GM12878 (cell line): ENCODE data around the gene SMIM35. TPM values are rescaled to one million over a fixed set of nuclear protein-coding genes. Genes with fewer than 3 reads are reported as not detected.

Experiments
- ATF7 ChIP-seq: fragments of 450-650 bp; IDR thresholded peaks from 2 replicates; pipeline ENCODE4 v1.6.1; 2016; ENCODE audit warnings: low read depth, mild to moderate bottlenecking
- BRCA1 ChIP-seq: IDR thresholded peaks from 2 replicates; pipeline ENCODE4 v1.6.1; 2011; ENCODE audit warnings: low read depth, low read length, improper control_type of control experiment
- CREM ChIP-seq: IDR thresholded peaks from 2 replicates; pipeline ENCODE4 v1.6.1; 2014; ENCODE audit warnings: antibody characterized with exemption, low read depth
- ELK1 ChIP-seq: IDR thresholded peaks from 2 replicates; pipeline ENCODE4 v1.6.1; 2012; ENCODE audit warnings: low read depth, low read length, improper control_type of control experiment
- EP300 ChIP-seq, 2 experiments: fragments of 150-350 bp in 1 of 2; IDR thresholded peaks; 2 replicates each; pipeline ENCODE4 v1.6.1; 2011 to 2012; ENCODE audit warnings: low read depth in 2 of 2, low read length in 2 of 2, borderline replicate concordance in 1 of 2, improper control_type of control experiment in 1 of 2, inconsistent platforms in 1 of 2; ENCODE audit not compliant: control insufficient read depth in 1 of 2
- ETV6 ChIP-seq, 2 experiments: fragments of 450-650 bp in 1 of 2; IDR thresholded peaks in 1 of 2; conservative IDR thresholded peaks in 1 of 2; 2 replicates each; pipeline ENCODE4 v1.6.1; 2014; ENCODE audit warnings: antibody characterized with exemption in 1 of 2, borderline replicate concordance in 1 of 2, low read depth in 1 of 2, mild to moderate bottlenecking in 1 of 2, moderate library complexity in 1 of 2
- FOS ChIP-seq: IDR thresholded peaks from 3 replicates; pipeline ENCODE4 v1.6.1; 2011; ENCODE audit warnings: borderline replicate concordance; ENCODE audit not compliant: insufficient read length; ENCODE audit errors: extremely low read depth
- HCFC1 ChIP-seq: fragments of 150-350 bp; IDR thresholded peaks from 2 replicates; pipeline ENCODE4 v1.6.1; 2014; ENCODE audit warnings: low read length
- HDGF ChIP-seq: fragments of 450-650 bp; IDR thresholded peaks from 2 replicates; pipeline ENCODE4 v1.6.1; 2016; ENCODE audit warnings: antibody characterized with exemption
- HSF1 ChIP-seq: fragments of 150-350 bp; IDR thresholded peaks from 2 replicates; pipeline ENCODE4 v1.6.1; 2014; ENCODE audit warnings: mild to moderate bottlenecking, low read depth, low read length
- IKZF1 ChIP-seq: fragments of 450-650 bp; conservative IDR thresholded peaks from 2 replicates; pipeline ENCODE4 v1.6.1; 2017; ENCODE audit warnings: antibody characterized with exemption, mild to moderate bottlenecking
- JUND ChIP-seq: IDR thresholded peaks from 2 replicates; pipeline ENCODE4 v1.6.1; 2012; ENCODE audit warnings: low read depth, mild to moderate bottlenecking, low read length, improper control_type of control experiment, moderate library complexity
- KDM1A ChIP-seq: fragments of 200-600 bp; sonication (generic); IDR thresholded peaks from 2 replicates; pipeline ENCODE4 v1.6.1; 2016; ENCODE audit warnings: borderline replicate concordance
- MEF2A ChIP-seq: IDR thresholded peaks from 2 replicates; pipeline ENCODE4 v1.6.1; 2011; ENCODE audit warnings: low read depth, mild to moderate bottlenecking, low read length, moderate library complexity; ENCODE audit not compliant: insufficient read depth
- PRDM15 ChIP-seq: fragments of 450-650 bp; formaldehyde crosslinking; IDR thresholded peaks from 2 replicates; pipeline ENCODE4 v1.4.0; 2020; ENCODE audit warnings: mild to moderate bottlenecking, moderate library complexity
- RBBP5 ChIP-seq: fragments of 200-600 bp; sonication (generic); conservative IDR thresholded peaks from 2 replicates; pipeline ENCODE4 v1.6.1; 2016
- RELA ChIP-seq: fragments of 450-650 bp; IDR thresholded peaks from 2 replicates; pipeline ENCODE4 v1.8.0; 2014; ENCODE audit warnings: borderline replicate concordance; ENCODE audit not compliant: partially characterized antibody
- SMARCA5 ChIP-seq: fragments of 450-650 bp; IDR thresholded peaks from 2 replicates; pipeline ENCODE4 v1.6.1; 2017; ENCODE audit warnings: mild to moderate bottlenecking
- SMC3 ChIP-seq: IDR thresholded peaks from 2 replicates; pipeline ENCODE4 v1.6.1; 2011; ENCODE audit warnings: low read length, improper control_type of control experiment, borderline replicate concordance
- SREBF1 ChIP-seq: IDR thresholded peaks from 2 replicates; pipeline ENCODE4 v1.6.1; 2012; ENCODE audit warnings: mild to moderate bottlenecking, low read length
- STAT1 ChIP-seq: fragments of 450-650 bp; conservative IDR thresholded peaks from 2 replicates; pipeline ENCODE4 v1.6.1; 2014; ENCODE audit warnings: antibody characterized with exemption, mild to moderate bottlenecking
- STAT3 ChIP-seq: IDR thresholded peaks from 2 replicates; pipeline ENCODE4 v1.6.1; 2011; ENCODE audit warnings: low read depth, low read length, improper control_type of control experiment
- TCF3 ChIP-seq: IDR thresholded peaks from 2 replicates; pipeline ENCODE4 v1.6.1; 2012; ENCODE audit warnings: low read depth, mild to moderate bottlenecking, low read length, borderline replicate concordance; ENCODE audit not compliant: insufficient read depth
- ZNF207 ChIP-seq: fragments of 450-650 bp; IDR thresholded peaks from 2 replicates; pipeline ENCODE4 v1.6.1; 2014; ENCODE audit warnings: antibody characterized with exemption, mild to moderate bottlenecking, borderline replicate concordance
- ZNF24 ChIP-seq: fragments of 450-650 bp; IDR thresholded peaks from 2 replicates; pipeline ENCODE4 v1.6.1; 2017; ENCODE audit warnings: antibody characterized with exemption, mild to moderate bottlenecking
- polyA plus RNA-seq, 11 experiments: library from polyadenylated mRNA; depleted of rRNA in 4 of 11; unstranded in 6 of 11; stranded (reverse) in 5 of 11; fragments of >200 nt; fragmentation: Nextera tagmentation in 4 of 11; fragmentation: Illumina TruSeq in 1 of 11; extraction: Ambion mirVana in 4 of 11; extraction: Trizol in 1 of 11; gene quantifications; 1 replicate in 1 of 11; 2 replicates in 10 of 11; pipeline versions ENCODE4 v1.2.1 to v1.2.3, GENCODE V29; 2011 to 2016; ENCODE audit warnings: inconsistent platforms in 2 of 11, missing spikeins in 2 of 11, low read depth in 1 of 11
- total RNA-seq, 4 experiments: library from RNA; depleted of rRNA in 3 of 4; stranded (reverse); fragments of >200 nt in 3 of 4; fragmentation: Illumina TruSeq in 1 of 4; extraction: Trizol in 1 of 4; gene quantifications; 2 replicates each; pipeline versions ENCODE4 v1.2.1 to v1.2.3, GENCODE V29; 2013 to 2021

The SMIM35 gene
- total and polyA plus RNA-seq, 10 of the 15 experiments (the other 5 are each of a cell fraction or from before 2014, with no cell fraction given), result 0.02 to 1.1 (median 0.05) TPM; not detected in 5

- TF ChIP-seq HSF1 (no peak), SMARCA5 (peak; percentile 98), ZNF24 (peak; percentile 37; the same call in 1 of the 2 replicates), RBBP5 (no peak), ATF7 (peak; percentile 72), KDM1A (0 out of 2 replicates have a peak, but pooled peaks have one; percentile 54), EP300 (IDR thresholded peaks at IDR 0.05; ENCODE audit: borderline replicate concordance in 1 of 2, control insufficient read depth in 1 of 2, low read depth in 2 of 2, low read length in 2 of 2) (peak; percentile 62 to 79; a peak in 3 of 4 replicates), JUND (peak; percentile 90), FOS (no peak), CREM (no peak; the same call in 1 of the 2 replicates), SMC3 (peak; percentile 4; the same call in 1 of the 2 replicates), TCF3 (0 out of 2 replicates have a peak, but pooled peaks have one; percentile 46), ELK1 (no peak), STAT3 (0 out of 2 replicates have a peak, but pooled peaks have one; percentile 12), MEF2A (peak; percentile 91), ZNF207 (no peak), SREBF1 (peak; percentile 36; the same call in 1 of the 2 replicates), ETV6 (conservative IDR thresholded peaks at IDR 0.05 in 1 of 2, IDR thresholded peaks at IDR 0.05 in 1 of 2; ENCODE audit: borderline replicate concordance in 1 of 2, low read depth in 1 of 2) (0 out of 4 replicates have a peak, but pooled peaks of 1 of the 2 experiments have one; percentile 21), PRDM15 (CRISPR knock-in tag) (no peak), IKZF1 (peak; percentile 36), BRCA1 (no peak), HCFC1 (no peak), HDGF (no peak), STAT1 (no peak), RELA (no peak)
Measured at GRCh38 chr11:117997823-117998579, 88.8 kb downstream of the SMIM35 start (continued).
